Embryonic facial prominence (tissue), 1 donor: ENCODE results near the gene ZBTB7C.

ENCODE experiments used
- DNase-seq: peaks from one replicate; pipeline ENCODE4 v3.0.0-alpha.2; 2016; ENCODE audit errors: extremely low spot score

ZBTB7C gene

GRCh38 chr18:48022531-48023329 is 386.5 kb downstream of the ZBTB7C start:
- no peak for DNase-seq

GRCh38 chr18:48022021-48022420 is 387.2 kb downstream of the ZBTB7C start:
- DNase-seq: no peak

DNA sequence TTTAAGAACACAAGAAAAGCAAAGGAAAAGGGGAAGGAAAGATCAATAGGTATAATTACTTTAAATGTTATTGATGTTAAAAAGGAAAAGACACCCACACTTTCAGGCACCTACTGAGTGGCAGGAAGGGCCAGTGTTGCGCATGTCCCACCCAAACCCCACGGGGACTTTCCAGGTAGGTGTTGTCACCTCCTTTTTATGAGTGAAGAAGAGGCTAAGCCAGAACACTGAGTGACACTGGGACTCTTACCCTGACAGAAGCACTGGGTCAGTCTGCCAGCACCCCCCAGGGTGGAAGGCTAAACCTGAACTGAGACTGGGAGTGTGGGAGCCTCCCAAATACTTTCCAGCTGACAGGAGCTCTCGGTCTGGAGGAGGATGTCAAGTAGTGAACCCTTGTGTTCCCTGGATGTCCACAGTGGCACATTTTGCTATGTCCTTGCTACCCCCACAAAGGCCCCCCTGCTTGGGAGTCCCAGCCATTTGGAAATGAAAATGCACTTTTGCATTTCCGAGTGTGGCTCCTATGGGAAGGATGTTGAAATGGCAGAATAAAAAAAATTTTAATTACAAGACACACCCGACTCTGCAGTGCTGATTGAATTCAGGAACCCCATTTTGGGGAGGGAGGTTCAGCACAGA is 387.8 kb downstream of the ZBTB7C start:
- no peak for DNase-seq

- no peak for DNase-seq
Observed at GRCh38 chr18:48020337-48021250, 388.6 kb downstream of the ZBTB7C start.

GRCh38 chr18:48019557-48020325 is 389.4 kb downstream of the ZBTB7C start:
- DNase-seq: no peak

DNA sequence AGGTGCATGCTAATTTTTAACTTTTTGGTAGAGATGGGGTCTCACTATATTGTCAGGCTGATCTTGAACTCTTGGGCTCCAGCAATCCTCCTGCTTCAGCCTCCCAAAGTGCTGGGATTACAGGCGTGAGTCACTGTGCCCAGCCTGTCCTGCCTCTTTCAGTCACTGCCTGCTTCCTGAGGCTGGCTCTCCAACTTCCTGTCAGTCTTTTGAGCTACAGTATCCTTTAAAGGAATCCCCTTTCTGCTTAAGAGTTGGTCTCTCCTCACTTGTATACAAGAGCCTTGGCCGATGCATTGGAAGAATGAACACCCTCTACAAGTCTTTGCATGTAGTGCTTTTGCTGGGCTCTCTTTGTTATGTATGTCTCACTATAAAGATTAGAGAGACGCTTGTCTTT is 390.3 kb downstream of the ZBTB7C start:
- no peak for DNase-seq

- no peak for DNase-seq
Observed at GRCh38 chr18:48017635-48018034, 391.5 kb downstream of the ZBTB7C start.

- no peak for DNase-seq
Observed at GRCh38 chr18:48013162-48013561, 396.0 kb downstream of the ZBTB7C start.

DNA sequence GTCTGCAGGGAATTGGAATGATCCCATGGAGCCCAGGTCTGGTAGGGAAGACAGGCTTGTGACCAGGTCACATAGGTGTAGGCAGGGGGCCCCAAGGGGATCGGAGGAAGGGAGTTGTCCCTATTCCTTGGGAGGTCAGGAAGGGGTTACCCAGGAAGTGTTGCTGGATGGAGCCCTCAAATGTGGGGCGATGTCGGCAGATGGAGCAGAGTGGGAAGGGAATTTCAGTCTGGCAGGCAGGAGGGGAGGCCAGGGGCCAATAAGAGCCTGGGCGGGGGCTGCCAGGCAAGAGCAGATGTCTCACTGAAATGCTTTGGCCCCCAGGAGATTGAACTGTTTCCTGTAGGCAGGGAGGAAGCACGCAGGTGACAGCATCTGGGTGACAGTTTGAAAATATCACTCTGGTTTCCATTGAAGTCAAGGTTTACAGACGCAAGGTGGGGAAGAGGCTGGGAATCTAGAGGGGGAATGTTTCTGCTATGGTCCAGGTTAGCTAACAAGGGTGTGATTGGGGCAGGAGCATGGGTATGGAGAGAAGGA is 397.2 kb downstream of the ZBTB7C start:
- no peak for DNase-seq

GRCh38 chr18:48010264-48010663 is 398.9 kb downstream of the ZBTB7C start:
- no peak for DNase-seq

- DNase-seq: no peak
Observed at GRCh38 chr18:48009116-48009745, 400.0 kb downstream of the ZBTB7C start.

DNA sequence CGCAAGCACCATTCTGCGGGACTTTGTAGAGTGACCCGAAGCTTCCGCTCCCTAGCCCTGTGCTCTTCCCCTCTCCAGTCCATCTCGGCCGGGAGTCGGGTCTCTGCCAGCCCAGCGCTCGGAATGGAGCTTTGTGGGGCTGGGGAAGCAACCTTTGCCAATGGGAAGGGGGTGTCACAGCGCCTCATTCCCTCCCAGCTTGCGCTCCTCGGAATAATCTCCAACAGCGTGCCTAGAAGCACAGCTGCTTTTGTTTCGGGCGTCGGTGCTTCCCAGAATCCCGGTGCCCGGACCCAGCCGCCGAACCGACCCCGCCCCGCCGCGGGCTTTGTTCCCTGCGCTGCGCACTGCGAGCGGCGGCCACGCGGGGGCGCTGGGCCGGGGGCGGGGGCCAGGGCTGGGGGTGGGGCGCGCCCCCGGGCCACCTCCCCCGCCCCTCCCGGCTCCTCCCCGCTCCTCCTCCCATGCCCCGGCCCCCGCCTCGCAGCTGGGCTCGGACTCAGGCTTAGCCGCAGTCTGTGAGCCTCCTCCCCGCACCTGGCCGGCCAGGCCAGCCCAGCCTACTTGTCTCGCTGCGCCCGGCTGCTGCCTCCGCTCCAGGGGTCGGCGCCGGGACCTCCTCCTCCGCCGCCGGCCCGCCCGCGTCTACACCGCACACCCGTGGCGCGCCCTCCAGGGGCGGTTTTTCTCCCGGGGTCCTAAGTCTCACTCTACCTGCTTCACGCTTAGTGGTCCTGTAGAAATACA is 401.1 kb downstream of the ZBTB7C start:
- DNase-seq: no peak

DNA sequence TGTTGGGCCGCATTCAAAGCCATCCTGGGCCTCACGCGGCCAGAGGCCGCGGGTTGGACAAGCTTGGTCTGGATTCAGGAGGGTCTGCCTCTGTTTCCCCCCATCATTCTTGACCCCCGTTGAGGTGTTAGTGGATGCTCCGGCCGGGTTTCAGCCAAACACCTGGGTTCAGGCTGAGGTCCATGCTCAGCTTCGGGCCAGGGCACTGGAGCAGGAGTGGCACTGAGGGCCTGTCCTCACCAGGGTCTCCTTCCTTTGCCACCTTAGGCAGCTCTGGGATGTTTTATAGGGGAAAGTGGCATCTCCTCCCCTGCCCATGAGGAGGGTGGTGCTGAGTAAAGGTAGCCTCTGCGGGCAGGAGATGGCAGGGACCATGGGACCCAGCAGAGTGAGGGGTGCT is 401.8 kb downstream of the ZBTB7C start:
- no peak for DNase-seq

DNA sequence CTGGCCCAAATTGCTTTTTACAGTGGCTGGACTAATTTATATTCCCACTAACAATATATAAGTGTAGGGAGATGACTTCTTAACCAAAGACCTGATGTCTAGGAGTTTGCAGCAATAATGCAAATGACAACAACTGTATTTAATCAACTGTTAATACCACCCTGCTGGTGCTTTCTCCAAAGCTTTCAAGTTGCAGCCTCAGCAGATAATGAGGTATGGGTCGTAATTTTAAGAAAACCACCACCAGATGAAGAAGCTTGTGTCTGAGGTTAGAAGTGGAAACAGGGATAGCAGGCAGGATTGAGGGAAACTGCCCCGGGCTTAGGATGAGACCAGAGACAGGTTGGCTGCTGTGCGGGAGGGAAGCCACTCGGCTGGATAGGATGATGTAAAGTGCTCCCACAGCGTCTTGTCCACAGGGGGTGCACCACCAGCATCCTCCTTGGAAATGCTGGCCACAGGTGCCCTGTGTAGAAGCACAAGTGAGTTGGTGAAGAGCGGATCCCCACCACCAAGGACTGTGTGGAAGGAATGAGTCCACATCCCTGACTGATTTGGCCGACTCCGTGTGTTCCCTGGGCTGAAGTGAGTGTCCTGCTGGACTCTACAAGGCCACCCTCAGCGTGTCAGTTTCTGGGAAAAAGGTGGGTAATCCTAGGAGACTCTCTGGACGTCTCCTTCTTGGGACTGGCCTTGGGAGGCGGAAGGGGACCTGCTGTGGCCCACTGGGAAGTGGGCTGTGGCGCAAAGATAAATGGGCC is 402.6 kb downstream of the ZBTB7C start:
- no peak for DNase-seq

- no peak for DNase-seq
Observed at GRCh38 chr18:48004577-48004976, 404.6 kb downstream of the ZBTB7C start.

GRCh38 chr18:48003426-48004349 is 405.5 kb downstream of the ZBTB7C start:
- DNase-seq: no peak

DNA sequence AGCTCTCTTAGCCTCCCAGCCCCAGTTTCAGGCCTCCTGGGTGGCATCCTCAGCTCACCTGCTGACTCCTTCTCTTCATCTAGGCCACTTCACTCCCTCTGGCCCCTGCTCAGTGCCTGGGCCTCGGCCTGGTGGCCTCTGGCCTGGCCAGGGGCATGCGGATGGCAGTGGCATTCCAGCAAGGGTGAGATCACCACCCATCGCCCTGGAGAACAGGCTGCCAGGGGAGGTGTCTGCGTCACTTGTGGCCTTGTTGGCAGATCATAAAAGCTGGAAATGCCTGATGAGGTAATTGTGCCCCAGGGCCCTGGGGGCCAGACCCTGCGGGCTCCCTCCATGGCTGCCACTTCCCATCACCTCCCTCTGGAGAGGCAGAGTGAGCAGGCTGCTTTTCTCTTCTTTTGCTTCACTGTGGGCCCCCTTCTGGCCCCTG is 406.2 kb downstream of the ZBTB7C start:
- no peak for DNase-seq

- DNase-seq: no peak
Observed at GRCh38 chr18:48000701-48001100, 408.5 kb downstream of the ZBTB7C start.
